ENCODE data around the gene GPC1.

Gene GPC1

GRCh38 chr2:240517342-240517741 is 81.9 kb downstream of the GPC1 start:
- DNase-seq (ENCODE audit: low read depth) = no peak
